Measurements from ENCODE around the gene ADCY1. TPM values are rescaled to one million over a fixed set of nuclear protein-coding genes. Genes with fewer than 3 reads are reported as not detected.

The ADCY1 gene
- total RNA-seq, 6 experiments from 2014 or later = 0.20 TPM; not detected in 5

- H3K27me3 Mint-ChIP-seq (ENCODE audit: insufficient read depth) = peaks cover 17% of the 10 kb centered on the region
- no peaks in the 10 kb centered on the region for H3K36me3 Mint-ChIP-seq (ENCODE audit: low read depth)
- no peak overlapping the region for H3K27ac Mint-ChIP-seq
- H3K9me3 Mint-ChIP-seq = no peaks in the 10 kb centered on the region
- no peak overlapping the region for H3K4me3 Mint-ChIP-seq
- no peak for TF ChIP-seq CTCF (IDR thresholded peaks at IDR 0.05)
- DNase-seq = no peak
- H3K4me1 Mint-ChIP-seq (ENCODE audit: low read depth) = no peaks in the 10 kb centered on the region
Measured at GRCh38 chr7:45582136-45582749, 8.1 kb downstream of the ADCY1 start.

GRCh38 chr7:45582868-45583277 lies 8.7 kb downstream of the ADCY1 start:
- Mint-ChIP-seq H3K9me3 (no peaks in the 10 kb centered on the region), H3K27ac (no peak overlapping the region), H3K36me3 (ENCODE audit: low read depth) (no peaks in the 10 kb centered on the region), H3K4me1 (ENCODE audit: low read depth) (no peaks in the 10 kb centered on the region), H3K27me3 (ENCODE audit: insufficient read depth) (peaks cover 18% of the 10 kb centered on the region), H3K4me3 (no peak overlapping the region)
- DNase-seq = no peak
- TF ChIP-seq CTCF (IDR thresholded peaks at IDR 0.05) = no peak

- Mint-ChIP-seq H3K36me3 (ENCODE audit: low read depth) (no peaks in the 10 kb centered on the region), H3K27ac (no peak overlapping the region), H3K9me3 (no peaks in the 10 kb centered on the region), H3K4me1 (ENCODE audit: low read depth) (no peaks in the 10 kb centered on the region), H3K27me3 (ENCODE audit: insufficient read depth) (peaks cover 20% of the 10 kb centered on the region), H3K4me3 (no peak overlapping the region)
- TF ChIP-seq CTCF (IDR thresholded peaks at IDR 0.05) = no peak
- DNase-seq = no peak
Measured at GRCh38 chr7:45583296-45583695, 9.1 kb downstream of the ADCY1 start.

GRCh38 chr7:45584261-45585210 lies 10.4 kb downstream of the ADCY1 start:
- Mint-ChIP-seq H3K4me3 (no peak overlapping the region), H3K9me3 (no peaks in the 10 kb centered on the region)
- DNase-seq = no peak

GRCh38 chr7:45585628-45586027 lies 11.5 kb downstream of the ADCY1 start:
- Mint-ChIP-seq H3K4me3 (no peak overlapping the region), H3K27ac (no peak overlapping the region), H3K27me3 (ENCODE audit: insufficient read depth) (peaks cover 21% of the 10 kb centered on the region), H3K9me3 (no peaks in the 10 kb centered on the region), H3K4me1 (ENCODE audit: low read depth) (no peaks in the 10 kb centered on the region), H3K36me3 (ENCODE audit: low read depth) (no peaks in the 10 kb centered on the region)
- no peak for TF ChIP-seq CTCF (IDR thresholded peaks at IDR 0.05)
- DNase-seq = no peak

More at GRCh38 chr7:45584261-45585210, 10.4 kb downstream of the ADCY1 start:
- no peak for TF ChIP-seq CTCF (IDR thresholded peaks at IDR 0.05)
- H3K27ac Mint-ChIP-seq = no peak overlapping the region
- H3K36me3 Mint-ChIP-seq (ENCODE audit: low read depth) = no peaks in the 10 kb centered on the region
- no peaks in the 10 kb centered on the region for H3K4me1 Mint-ChIP-seq (ENCODE audit: low read depth)
- H3K27me3 Mint-ChIP-seq (ENCODE audit: insufficient read depth) = peaks cover 23% of the 10 kb centered on the region
